ENCODE measurements around the gene CEP19.

DNA sequence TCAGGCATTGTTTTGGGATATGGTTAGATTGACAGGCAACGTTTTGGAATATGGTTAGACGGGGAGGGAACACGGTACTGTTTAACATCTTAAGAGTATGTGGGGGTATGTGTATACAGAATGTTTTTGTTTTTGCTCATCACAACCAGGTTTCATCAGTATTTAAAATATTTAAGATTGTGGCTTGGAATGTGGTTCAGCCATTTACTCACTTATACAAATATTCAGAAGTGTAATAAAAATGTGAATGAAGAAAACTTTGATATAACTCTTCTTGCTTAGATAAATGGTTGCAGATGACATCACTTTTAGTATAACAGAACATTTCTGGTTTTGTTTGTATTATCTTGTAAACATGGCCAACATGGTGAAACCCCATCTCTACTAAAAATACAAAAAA is 23.7 kb upstream of the CEP19 start:
- TF ChIP-seq, protein P1, sequence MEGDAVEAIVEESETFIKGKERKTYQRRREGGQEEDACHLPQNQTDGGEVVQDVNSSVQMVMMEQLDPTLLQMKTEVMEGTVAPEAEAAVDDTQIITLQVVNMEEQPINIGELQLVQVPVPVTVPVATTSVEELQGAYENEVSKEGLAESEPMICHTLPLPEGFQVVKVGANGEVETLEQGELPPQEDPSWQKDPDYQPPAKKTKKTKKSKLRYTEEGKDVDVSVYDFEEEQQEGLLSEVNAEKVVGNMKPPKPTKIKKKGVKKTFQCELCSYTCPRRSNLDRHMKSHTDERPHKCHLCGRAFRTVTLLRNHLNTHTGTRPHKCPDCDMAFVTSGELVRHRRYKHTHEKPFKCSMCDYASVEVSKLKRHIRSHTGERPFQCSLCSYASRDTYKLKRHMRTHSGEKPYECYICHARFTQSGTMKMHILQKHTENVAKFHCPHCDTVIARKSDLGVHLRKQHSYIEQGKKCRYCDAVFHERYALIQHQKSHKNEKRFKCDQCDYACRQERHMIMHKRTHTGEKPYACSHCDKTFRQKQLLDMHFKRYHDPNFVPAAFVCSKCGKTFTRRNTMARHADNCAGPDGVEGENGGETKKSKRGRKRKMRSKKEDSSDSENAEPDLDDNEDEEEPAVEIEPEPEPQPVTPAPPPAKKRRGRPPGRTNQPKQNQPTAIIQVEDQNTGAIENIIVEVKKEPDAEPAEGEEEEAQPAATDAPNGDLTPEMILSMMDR (IDR thresholded peaks at IDR 0.05; ENCODE audit: borderline replicate concordance, extremely low read depth, low read length, poor library complexity, severe bottlenecking) = no peak
- no peak for TF ChIP-seq EZH2 (IDR thresholded peaks at IDR 0.05; ENCODE audit: borderline replicate concordance, low read depth, low read length, severe bottlenecking)

Data from DND-41 (cell line).